Heart left ventricle (tissue), 13 donors: ENCODE measurements around the gene ARNT2.

Experiments
- POLR2A ChIP-seq, 2 donors: fragments of 450-650 bp; IDR thresholded peaks; one replicate each; pipeline ENCODE4 v1.6.1; 2017; ENCODE audit warnings: antibody characterized with exemption in 2 of 2, mild to moderate bottlenecking in 2 of 2, moderate library complexity in 2 of 2
- TF ChIP-seq, protein P1 (sequence below), 12 donors: fragments of 200-600 bp; sonication (generic) in 4 of 12; IDR thresholded peaks; one replicate each; pipeline versions ENCODE4 v1.5.0 to v1.8.0; 2018 to 2022; ENCODE audit warnings: antibody characterized with exemption in 12 of 12, mild to moderate bottlenecking in 5 of 12
- donor health status: ischemic (EF 13 %, LVEDD 7.1; RV severe dilation, severe dysfunction).
- donor health status: DM: no; HTN: yes; CAD: no.
- donor health status: DM: no; HTN: no; CAD: no.
- donor health status: ischemic (EF 25% LVEDD 6.9; RV normal size, moderate dysfunction).
- donor health status: ischemic (EF 25% LVEDD 5.7; RV mildly dilated, moderate dysfunction).
- donor health status: ischemic (EF 35%, LVEDD 5.7; RV mildly dilated, moderate dysfunction).
- donor health status: nonischemic (EF 11% LVEDD 7.7; RV severe dilation, severe dysfunction).
- donor health status: DM: yes; HTN: yes; CAD: no.
- donor health status: PGD.
- donor health status: ischemic (EF 29% LVEDD 5.4; RV normal size, mild dysfunction).
- donor health status: nonischemic (EF 23%, LVEDD 6.1; RV moderate dilation, normal function).

DNA sequence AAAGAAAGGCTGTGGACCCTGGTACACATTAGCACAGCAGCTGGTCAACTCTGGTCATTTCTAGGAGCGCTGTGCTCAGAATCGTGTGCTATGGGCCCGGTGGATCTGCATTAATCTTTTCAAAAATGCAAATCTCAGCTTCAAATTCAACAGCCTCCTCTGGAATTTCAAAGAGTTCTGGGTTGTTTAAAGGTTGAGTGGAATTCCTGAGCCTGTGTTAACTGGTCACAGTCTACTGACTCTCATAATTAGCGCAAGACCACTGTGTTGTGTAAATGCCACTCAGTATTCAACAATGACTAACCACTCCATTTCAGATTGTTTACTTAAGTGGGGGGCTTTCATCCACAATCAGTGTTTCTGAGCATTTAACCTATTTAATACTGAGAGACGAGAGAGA is 2.7 kb upstream of the ARNT2 start:
- TF ChIP-seq, protein P1, sequence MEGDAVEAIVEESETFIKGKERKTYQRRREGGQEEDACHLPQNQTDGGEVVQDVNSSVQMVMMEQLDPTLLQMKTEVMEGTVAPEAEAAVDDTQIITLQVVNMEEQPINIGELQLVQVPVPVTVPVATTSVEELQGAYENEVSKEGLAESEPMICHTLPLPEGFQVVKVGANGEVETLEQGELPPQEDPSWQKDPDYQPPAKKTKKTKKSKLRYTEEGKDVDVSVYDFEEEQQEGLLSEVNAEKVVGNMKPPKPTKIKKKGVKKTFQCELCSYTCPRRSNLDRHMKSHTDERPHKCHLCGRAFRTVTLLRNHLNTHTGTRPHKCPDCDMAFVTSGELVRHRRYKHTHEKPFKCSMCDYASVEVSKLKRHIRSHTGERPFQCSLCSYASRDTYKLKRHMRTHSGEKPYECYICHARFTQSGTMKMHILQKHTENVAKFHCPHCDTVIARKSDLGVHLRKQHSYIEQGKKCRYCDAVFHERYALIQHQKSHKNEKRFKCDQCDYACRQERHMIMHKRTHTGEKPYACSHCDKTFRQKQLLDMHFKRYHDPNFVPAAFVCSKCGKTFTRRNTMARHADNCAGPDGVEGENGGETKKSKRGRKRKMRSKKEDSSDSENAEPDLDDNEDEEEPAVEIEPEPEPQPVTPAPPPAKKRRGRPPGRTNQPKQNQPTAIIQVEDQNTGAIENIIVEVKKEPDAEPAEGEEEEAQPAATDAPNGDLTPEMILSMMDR (IDR thresholded peaks at IDR 0.05): no peak
- no peak for TF ChIP-seq POLR2A (IDR thresholded peaks at IDR 0.05)
